ENCODE measurements around the gene SLC32A1. TPM values are rescaled to one million over a fixed set of nuclear protein-coding genes. Genes with fewer than 3 reads are reported as not detected.
A peak's percentile ranks its signal among the peaks of the same experiment; 100 is the strongest.

Gene SLC32A1, protein sequence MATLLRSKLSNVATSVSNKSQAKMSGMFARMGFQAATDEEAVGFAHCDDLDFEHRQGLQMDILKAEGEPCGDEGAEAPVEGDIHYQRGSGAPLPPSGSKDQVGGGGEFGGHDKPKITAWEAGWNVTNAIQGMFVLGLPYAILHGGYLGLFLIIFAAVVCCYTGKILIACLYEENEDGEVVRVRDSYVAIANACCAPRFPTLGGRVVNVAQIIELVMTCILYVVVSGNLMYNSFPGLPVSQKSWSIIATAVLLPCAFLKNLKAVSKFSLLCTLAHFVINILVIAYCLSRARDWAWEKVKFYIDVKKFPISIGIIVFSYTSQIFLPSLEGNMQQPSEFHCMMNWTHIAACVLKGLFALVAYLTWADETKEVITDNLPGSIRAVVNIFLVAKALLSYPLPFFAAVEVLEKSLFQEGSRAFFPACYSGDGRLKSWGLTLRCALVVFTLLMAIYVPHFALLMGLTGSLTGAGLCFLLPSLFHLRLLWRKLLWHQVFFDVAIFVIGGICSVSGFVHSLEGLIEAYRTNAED
- 85.5 TPM for polyA plus RNA-seq (2012; ENCODE audit: insufficient read depth, insufficient read length, low read depth)

DNA sequence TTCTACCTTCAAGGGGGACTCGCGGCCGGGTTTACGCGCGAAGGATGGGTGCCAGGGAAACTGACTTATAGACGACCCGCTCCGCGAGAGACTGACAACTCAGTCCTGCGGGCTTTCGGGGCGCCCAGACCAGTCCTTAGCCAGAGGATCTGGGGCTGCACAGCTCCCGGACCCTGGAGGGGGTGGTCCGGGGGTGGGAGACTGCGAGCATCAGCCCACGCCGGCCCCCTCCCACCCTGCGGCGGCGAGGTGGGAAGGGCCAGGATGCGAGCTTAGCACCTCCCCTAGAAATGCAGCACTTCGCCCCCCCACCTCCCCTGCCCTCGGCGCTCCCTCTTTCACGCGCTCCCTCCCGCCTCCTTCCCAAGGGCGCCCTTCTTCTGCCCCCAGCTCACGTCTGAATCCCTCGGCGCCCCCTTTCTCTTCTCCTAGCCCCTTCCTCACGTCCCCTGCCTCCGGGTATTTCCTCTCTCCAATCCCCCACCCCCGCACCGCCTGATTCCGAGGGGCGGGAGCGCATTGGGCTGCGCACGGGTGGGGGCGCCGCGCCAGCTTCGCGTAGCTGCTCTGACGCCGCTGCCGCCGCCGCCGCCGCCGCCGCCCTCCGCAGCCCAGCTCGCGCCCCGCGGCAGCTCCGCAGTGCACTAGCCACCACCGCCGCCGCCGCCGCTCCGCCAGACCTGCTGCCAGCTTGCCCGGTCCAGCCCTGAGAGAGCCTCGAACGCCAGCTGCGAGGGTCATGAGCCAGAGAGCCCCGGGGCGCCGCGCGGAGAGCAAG, at the start of gene SLC32A1:
Gene SLC32A1, plus strand, starts transcription at position 639 of the 778 bp plus-strand sequence. CDS start 239 bp downstream, outside the sequence.
- TF ChIP-seq CTCF (IDR thresholded peaks at IDR 0.05; ENCODE audit: low read depth, low read length), result no peak
- Histone ChIP-seq H3K4me1 (no peaks in the 10 kb centered on the region), H3K9me3 (no peaks in the 10 kb centered on the region; the same call in 1 of the 2 replicates), H3K36me3 (no peaks in the 10 kb centered on the region), H3K27me3 (peaks cover 100% of the 10 kb centered on the region), H3K4me3 (ENCODE audit: low read depth, low read length) (no peak within 1 kb of the TSS)
- DNase-seq, result peak; percentile 39

GRCh38 chr20:38674765-38675133, 49.5 kb upstream of the SLC32A1 start:
- Histone ChIP-seq H3K9me3 (no peaks in the 10 kb centered on the region), H3K4me1 (peaks cover 6% of the 10 kb centered on the region; the same call in 1 of the 2 replicates), H3K4me3 (ENCODE audit: low read depth, low read length) (peak overlapping the region; percentile 12; the same call in 1 of the 2 replicates), H3K27me3 (peaks cover 2% of the 10 kb centered on the region), H3K36me3 (no peaks in the 10 kb centered on the region)
- DNase-seq, result no peak
- no peak for TF ChIP-seq CTCF (IDR thresholded peaks at IDR 0.05; ENCODE audit: low read depth, low read length)

DNA sequence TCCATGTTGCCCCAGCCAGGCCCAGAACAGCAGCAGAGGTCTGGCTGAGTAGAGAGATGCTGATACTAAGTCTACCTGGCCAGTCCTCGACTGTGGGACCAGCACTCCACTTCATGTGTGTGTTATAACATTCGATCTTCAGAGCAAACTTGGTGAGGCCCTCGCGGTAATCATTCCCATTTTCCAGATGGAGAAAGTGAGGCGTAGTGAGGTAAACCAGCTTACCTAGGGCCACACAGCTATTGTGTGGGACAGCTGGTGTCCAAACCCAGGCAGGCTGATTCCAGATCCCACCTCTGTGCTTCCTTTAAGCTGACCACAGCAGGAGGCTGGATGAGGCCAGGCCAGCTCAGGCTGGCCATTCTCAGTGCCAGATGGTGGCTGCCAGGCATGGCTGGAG, 47.7 kb upstream of the SLC32A1 start:
- Histone ChIP-seq H3K27me3 (peaks cover 20% of the 10 kb centered on the region), H3K36me3 (no peaks in the 10 kb centered on the region), H3K9me3 (no peaks in the 10 kb centered on the region), H3K4me3 (ENCODE audit: low read depth, low read length) (no peak overlapping the region), H3K4me1 (no peaks in the 10 kb centered on the region)
- no peak for TF ChIP-seq CTCF (IDR thresholded peaks at IDR 0.05; ENCODE audit: low read depth, low read length)
- DNase-seq, result no peak

DNA sequence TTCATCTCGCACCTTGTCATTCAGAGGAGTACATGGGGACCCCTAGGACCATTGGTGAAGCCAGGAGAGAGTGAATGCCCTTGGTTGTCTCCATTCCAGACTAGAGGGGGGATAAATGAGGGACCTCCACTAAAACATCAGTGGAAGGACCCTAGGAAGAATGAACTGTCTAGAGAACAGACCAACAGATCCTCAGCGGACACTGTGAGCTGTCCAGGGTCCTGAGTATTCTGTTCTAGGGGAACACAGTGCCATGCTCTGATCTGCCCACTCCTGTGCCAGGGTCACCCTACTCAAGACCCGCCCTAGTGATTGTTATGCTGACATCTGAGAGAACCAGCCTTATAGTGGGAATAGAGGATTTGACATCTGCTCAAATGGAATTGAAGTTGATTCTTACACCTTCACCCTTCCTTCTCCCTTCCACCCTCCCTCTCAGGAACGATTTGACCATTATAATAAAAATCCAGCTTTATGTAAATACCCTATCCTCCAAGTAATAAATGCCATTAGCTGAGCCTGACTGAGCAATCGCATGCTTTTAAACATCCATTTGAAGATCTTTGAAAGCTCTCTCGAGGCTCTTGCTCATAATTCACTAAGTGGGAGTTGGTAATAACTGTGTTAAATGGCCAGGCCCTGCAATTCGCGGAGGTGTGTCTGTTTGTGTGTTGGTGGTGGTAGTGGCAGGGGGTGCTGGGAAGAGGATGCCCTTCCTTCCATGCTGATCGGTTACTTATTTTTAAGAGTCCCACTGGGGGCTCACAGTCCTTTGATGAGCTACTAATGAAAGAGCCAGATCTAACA, 43.6 kb upstream of the SLC32A1 start:
- Histone ChIP-seq H3K9me3 (no peaks in the 10 kb centered on the region), H3K36me3 (no peaks in the 10 kb centered on the region), H3K27me3 (peaks cover 60% of the 10 kb centered on the region), H3K4me1 (no peaks in the 10 kb centered on the region), H3K4me3 (ENCODE audit: low read depth, low read length) (no peak overlapping the region)
- TF ChIP-seq CTCF (IDR thresholded peaks at IDR 0.05; ENCODE audit: low read depth, low read length), result no peak
- DNase-seq, result no peak

DNA sequence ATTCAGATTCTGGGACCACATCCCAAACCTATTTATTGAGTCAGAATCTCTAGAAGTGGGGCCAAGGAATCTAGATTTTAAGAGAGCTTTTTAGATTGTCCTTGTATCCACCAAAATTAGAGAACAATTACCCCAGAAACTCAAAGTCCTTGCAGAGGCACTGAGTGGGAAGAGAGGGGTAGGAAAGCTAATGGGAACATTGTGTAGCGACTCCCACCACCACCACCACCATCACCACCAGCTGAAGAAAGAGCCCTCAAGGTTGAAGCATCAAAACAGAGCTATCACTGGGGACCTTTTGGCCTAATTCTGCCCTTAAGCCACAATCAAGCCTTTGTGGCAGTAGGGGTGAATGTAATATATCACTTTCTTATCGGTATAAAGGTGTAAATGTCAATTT, 39.0 kb upstream of the SLC32A1 start:
- Histone ChIP-seq H3K4me3 (ENCODE audit: low read depth, low read length) (no peak overlapping the region), H3K9me3 (no peaks in the 10 kb centered on the region), H3K4me1 (no peaks in the 10 kb centered on the region), H3K27me3 (peaks cover 97% of the 10 kb centered on the region), H3K36me3 (no peaks in the 10 kb centered on the region)
- no peak for TF ChIP-seq CTCF (IDR thresholded peaks at IDR 0.05; ENCODE audit: low read depth, low read length)
- no peak for DNase-seq
